ENCODE results near the gene OR5V1. TPM values are rescaled to one million over a fixed set of nuclear protein-coding genes. Genes with fewer than 3 reads are reported as not detected.
"Not testable (repeated sequence)": the region's sequence is repeated elsewhere in the genome, so short reads cannot be mapped to it uniquely, and the experiment has no call there.

The OR5V1 gene
- not detected for total RNA-seq

- H3K36me3 Mint-ChIP-seq (ENCODE audit: low read depth): no peaks in the 10 kb centered on the region
- no peak within 1 kb of the TSS for H3K4me3 Mint-ChIP-seq
- H3K9me3 Mint-ChIP-seq: no peaks in the 10 kb centered on the region
- no peak within 1 kb of the TSS for H3K27ac Mint-ChIP-seq
- CTCF ChIA-PET: no interaction called here
- no peaks in the 10 kb centered on the region for H3K4me1 Mint-ChIP-seq
- H3K27me3 Mint-ChIP-seq: peaks cover 22% of the 10 kb centered on the region
- POLR2A ChIA-PET: no interaction called here
- DNase-seq: no peak
Observed at GRCh38 chr6:29368765-29369164, at the start of gene OR5V1. Gene OR5V1 (minus strand): TSS chr6:29368865. CDS start chr6:29356195, 12,670 bp downstream.

GRCh38 chr6:29414588-29414987 is 45.9 kb upstream of the OR5V1 start, which contains the start of gene OR12D1:
Gene OR12D1 (plus strand): TSS chr6:29414928.
- H3K27ac Mint-ChIP-seq: no peak within 1 kb of the TSS
- H3K9me3 Mint-ChIP-seq: peaks cover 5% of the 10 kb centered on the region
- H3K27me3 Mint-ChIP-seq: peaks cover 43% of the 10 kb centered on the region
- ChIA-PET CTCF (no interaction called here), POLR2A (no interaction called here)
- no peaks in the 10 kb centered on the region for H3K36me3 Mint-ChIP-seq (ENCODE audit: low read depth)
- H3K4me1 Mint-ChIP-seq: no peaks in the 10 kb centered on the region
- no peak for DNase-seq
- H3K4me3 Mint-ChIP-seq: no peak within 1 kb of the TSS

GRCh38 chr6:29403801-29404200 is 35.1 kb upstream of the OR5V1 start:
- ChIA-PET CTCF (no interaction called here), POLR2A (no interaction called here)
- Mint-ChIP-seq H3K27me3 (peaks cover 15% of the 10 kb centered on the region), H3K4me1 (no peaks in the 10 kb centered on the region), H3K9me3 (no peaks in the 10 kb centered on the region), H3K27ac (no peak overlapping the region), H3K36me3 (ENCODE audit: low read depth) (no peaks in the 10 kb centered on the region), H3K4me3 (no peak overlapping the region)
- DNase-seq: no peak

GRCh38 chr6:29399525-29399924 is 30.9 kb upstream of the OR5V1 start:
- Mint-ChIP-seq H3K9me3 (no peaks in the 10 kb centered on the region), H3K27me3 (peaks cover 21% of the 10 kb centered on the region), H3K36me3 (ENCODE audit: low read depth) (no peaks in the 10 kb centered on the region), H3K27ac (no peak overlapping the region), H3K4me1 (no peaks in the 10 kb centered on the region), H3K4me3 (no peak overlapping the region)
- DNase-seq: no peak
- CTCF ChIA-PET: no interaction called here
- POLR2A ChIA-PET: no interaction called here

- Mint-ChIP-seq H3K27ac (no peak within 1 kb of the TSS), H3K9me3 (no peaks in the 10 kb centered on the region), H3K36me3 (ENCODE audit: low read depth) (no peaks in the 10 kb centered on the region), H3K4me1 (no peaks in the 10 kb centered on the region), H3K4me3 (no peak within 1 kb of the TSS), H3K27me3 (peaks cover 22% of the 10 kb centered on the region)
- no peak for DNase-seq
- ChIA-PET CTCF (no interaction called here), POLR2A (no interaction called here)
Observed at GRCh38 chr6:29395331-29395730, 26.7 kb upstream of the OR5V1 start, which contains the start of gene OR12D2. Gene OR12D2 (plus strand): TSS chr6:29395631. CDS start chr6:29396700, 1,069 bp downstream.

GRCh38 chr6:29388533-29388932 is 19.9 kb upstream of the OR5V1 start:
- CTCF ChIA-PET: no interaction called here
- no peak for DNase-seq
- H3K27ac Mint-ChIP-seq: no peak overlapping the region

GRCh38 chr6:29376003-29376402 is 7.3 kb upstream of the OR5V1 start:
- CTCF ChIA-PET: no interaction called here
- Mint-ChIP-seq H3K4me3 (no peak overlapping the region), H3K27ac (no peak overlapping the region)

More at GRCh38 chr6:29388533-29388932, 19.9 kb upstream of the OR5V1 start:
- no peaks in the 10 kb centered on the region for H3K9me3 Mint-ChIP-seq
- no peaks in the 10 kb centered on the region for H3K4me1 Mint-ChIP-seq
- POLR2A ChIA-PET: no interaction called here
- H3K4me3 Mint-ChIP-seq: no peak overlapping the region
- H3K27me3 Mint-ChIP-seq: peaks cover 17% of the 10 kb centered on the region
- H3K36me3 Mint-ChIP-seq (ENCODE audit: low read depth): no peaks in the 10 kb centered on the region

GRCh38 chr6:29375191-29375590 is 6.5 kb upstream of the OR5V1 start, which contains the start of gene OR12D3:
Gene OR12D3 (minus strand): TSS chr6:29375291. CDS start chr6:29375287, 4 bp downstream.
- Mint-ChIP-seq H3K27ac (no peak within 1 kb of the TSS), H3K4me3 (no peak within 1 kb of the TSS), H3K27me3 (peaks cover 22% of the 10 kb centered on the region), H3K4me1 (no peaks in the 10 kb centered on the region), H3K36me3 (ENCODE audit: low read depth) (no peaks in the 10 kb centered on the region), H3K9me3 (no peaks in the 10 kb centered on the region)
- CTCF ChIA-PET: no interaction called here
- POLR2A ChIA-PET: no interaction called here
- DNase-seq: no peak

More at GRCh38 chr6:29376003-29376402, 7.3 kb upstream of the OR5V1 start:
- H3K4me1 Mint-ChIP-seq: no peaks in the 10 kb centered on the region
- no peak for DNase-seq
- no peaks in the 10 kb centered on the region for H3K9me3 Mint-ChIP-seq
- peaks cover 24% of the 10 kb centered on the region for H3K27me3 Mint-ChIP-seq
- H3K36me3 Mint-ChIP-seq (ENCODE audit: low read depth): no peaks in the 10 kb centered on the region
- POLR2A ChIA-PET: no interaction called here

GRCh38 chr6:29355603-29356002 is 13.1 kb downstream of the OR5V1 start:
- H3K9me3 Mint-ChIP-seq: peaks cover 3% of the 10 kb centered on the region
- H3K27ac Mint-ChIP-seq: no peak overlapping the region
- POLR2A ChIA-PET: no interaction called here
- DNase-seq: no peak
- CTCF ChIA-PET: no interaction called here
- no peak overlapping the region for H3K4me3 Mint-ChIP-seq
- H3K4me1 Mint-ChIP-seq: no peaks in the 10 kb centered on the region
- H3K27me3 Mint-ChIP-seq: peaks cover 30% of the 10 kb centered on the region
- H3K36me3 Mint-ChIP-seq (ENCODE audit: low read depth): no peaks in the 10 kb centered on the region

GRCh38 chr6:29354980-29355379 is 13.7 kb downstream of the OR5V1 start:
- Mint-ChIP-seq H3K36me3 (ENCODE audit: low read depth) (no peaks in the 10 kb centered on the region), H3K27ac (no peak overlapping the region), H3K27me3 (peaks cover 30% of the 10 kb centered on the region), H3K9me3 (peaks cover 3% of the 10 kb centered on the region), H3K4me3 (no peak overlapping the region), H3K4me1 (no peaks in the 10 kb centered on the region)
- POLR2A ChIA-PET: no interaction called here
- no peak for DNase-seq
- CTCF ChIA-PET: no interaction called here

GRCh38 chr6:29349348-29349747 is 19.3 kb downstream of the OR5V1 start:
- H3K4me3 Mint-ChIP-seq; POLR2A ChIA-PET; DNase-seq; CTCF ChIA-PET; H3K9me3 Mint-ChIP-seq; H3K27ac Mint-ChIP-seq; H3K36me3 Mint-ChIP-seq (ENCODE audit: low read depth); H3K4me1 Mint-ChIP-seq: not testable (repeated sequence)
- H3K27me3 Mint-ChIP-seq: peaks cover 22% of the 10 kb centered on the region

- Mint-ChIP-seq H3K4me3 (no peak overlapping the region), H3K36me3 (ENCODE audit: low read depth) (no peaks in the 10 kb centered on the region), H3K9me3 (no peaks in the 10 kb centered on the region), H3K27ac (no peak overlapping the region), H3K4me1 (no peaks in the 10 kb centered on the region), H3K27me3 (peaks cover 5% of the 10 kb centered on the region)
- ChIA-PET CTCF (no interaction called here), POLR2A (no interaction called here)
- DNase-seq: no peak
Observed at GRCh38 chr6:29345380-29345779, 23.3 kb downstream of the OR5V1 start.

- no peak overlapping the region for H3K27ac Mint-ChIP-seq
- H3K4me3 Mint-ChIP-seq: no peak overlapping the region
- H3K4me1 Mint-ChIP-seq: no peaks in the 10 kb centered on the region
- H3K36me3 Mint-ChIP-seq (ENCODE audit: low read depth): no peaks in the 10 kb centered on the region
- no peaks in the 10 kb centered on the region for H3K9me3 Mint-ChIP-seq
- POLR2A ChIA-PET: no interaction called here
- peaks cover 23% of the 10 kb centered on the region for H3K27me3 Mint-ChIP-seq
- DNase-seq: no peak
- CTCF ChIA-PET: no interaction called here
Observed at GRCh38 chr6:29336269-29336668, 32.4 kb downstream of the OR5V1 start.

- Mint-ChIP-seq H3K4me1 (no peaks in the 10 kb centered on the region), H3K36me3 (ENCODE audit: low read depth) (no peaks in the 10 kb centered on the region), H3K9me3 (no peaks in the 10 kb centered on the region), H3K27me3 (peaks cover 25% of the 10 kb centered on the region), H3K27ac (no peak overlapping the region), H3K4me3 (no peak overlapping the region)
- ChIA-PET CTCF (no interaction called here), POLR2A (no interaction called here)
- DNase-seq: no peak
Observed at GRCh38 chr6:29332676-29333075, 36.0 kb downstream of the OR5V1 start.
